ENCODE results near the gene DNAJC10. TPM values are rescaled to one million over a fixed set of nuclear protein-coding genes. Genes with fewer than 3 reads are reported as not detected.

The DNAJC10 gene
- total and polyA plus RNA-seq, 2 of the 4 experiments (the other 2 are of a cell fraction) = 34.6 to 53.2 TPM

- no peak for TF ChIP-seq RCOR1 (IDR thresholded peaks at IDR 0.05; ENCODE audit: insufficient replicate concordance, low read length)
Measured at GRCh38 chr2:182715892-182716649, at the start of gene DNAJC10 (continued).

- H3K23ac ChIP-seq (ENCODE audit: low read depth, low read length) = no peak overlapping the region
- H3K79me1 ChIP-seq (ENCODE audit: low read depth in 1 of 2, low read length in 2 of 2) = no peaks in the 10 kb centered on the region
- H3K56ac ChIP-seq (ENCODE audit: extremely low read depth, insufficient read depth, low read length) = no peak overlapping the region
- H2AK9ac ChIP-seq (replicated peaks; ENCODE audit: low read depth, low read length, poor library complexity) = no peak overlapping the region
- in situ Hi-C loops (cut with MboI; ENCODE audit: low sequenced_read_pairs) (loop anchor here (25.0 kb wide), 2 partner anchors 754 to 904 kb away; no protein-coding TSS in a partner anchor), intact Hi-C loops (cut with micrococcal nuclease) (loop anchor here (5.0 kb wide), 1 partner anchor 51 kb away; the partner anchor contains the start of gene DNAJC10), dilution Hi-C loops (cut with HindIII; ENCODE audit: low sequenced_read_pairs, unreplicated experiment) (loop anchor here (25.0 kb wide), 1 partner anchor 479 kb away; no protein-coding TSS in a partner anchor)
- no peak overlapping the region for H2AFZ ChIP-seq (replicated peaks; ENCODE audit: low read length, poor library complexity)
- H3K4me2 ChIP-seq (ENCODE audit: low read depth, low read length) = no peak overlapping the region
- H3K36me3 ChIP-seq (ENCODE audit: control insufficient read depth, insufficient read depth, low read length) = no peaks in the 10 kb centered on the region
- no peak overlapping the region for H3K9ac ChIP-seq (ENCODE audit: low read depth, low read length)
- no peak overlapping the region for H2AK5ac ChIP-seq (ENCODE audit: low read depth, low read length)
- H3K9me3 ChIP-seq (ENCODE audit: control insufficient read depth, insufficient read depth, low read length) = no peaks in the 10 kb centered on the region
- H3K4me3 ChIP-seq (ENCODE audit: insufficient read depth, low read depth, low read length) = no peak overlapping the region
- POLR2A ChIA-PET (ENCODE audit: unreplicated experiment) = no interaction called here
- no peak overlapping the region for H4K91ac ChIP-seq (ENCODE audit: insufficient read depth, low read depth, low read length)
- H3K14ac ChIP-seq (replicated peaks; ENCODE audit: low read depth, low read length) = no peak overlapping the region
- no peak overlapping the region for H4K5ac ChIP-seq (ENCODE audit: low read depth, low read length)
- H3K4me1 ChIP-seq (ENCODE audit: control insufficient read depth, insufficient read depth, low read length) = no peaks in the 10 kb centered on the region
- no peaks in the 10 kb centered on the region for H4K20me1 ChIP-seq (ENCODE audit: insufficient read depth, low read length)
- ATAC-seq (ENCODE audit: low read depth) (peak; percentile 63; the same call in 1 of the 2 replicates), DNase-seq (peak; percentile 46)
- CTCF ChIA-PET = interaction anchor here (0.5 to 1.6 kb wide), 9 partner anchors 9 to 1940 kb away, joined by 3 to 6 read pairs (median 4); no protein-coding TSS in a partner anchor
- no TSS peak for BruUV-seq (replicated peaks)
- no peak overlapping the region for H3K18ac ChIP-seq (ENCODE audit: low read depth, low read length)
- no peak overlapping the region for H3K27ac ChIP-seq (ENCODE audit: insufficient read depth, low read length)
- no peak overlapping the region for H2BK20ac ChIP-seq (ENCODE audit: low read depth, low read length)
- H3K4ac ChIP-seq (ENCODE audit: low read depth, low read length) = no peak overlapping the region
- H3K27me3 ChIP-seq (ENCODE audit: control insufficient read depth, insufficient read depth, low read length) = no peaks in the 10 kb centered on the region
- H3K9me1 ChIP-seq (ENCODE audit: insufficient read depth, low read length) = no peaks in the 10 kb centered on the region
- no CpG with 5 or more reads among the region's 1 CpG for WGBS, 2 experiments (ENCODE audit: extremely low coverage in 2 of 2, insufficient read length in 1 of 2)
- H2BK5ac ChIP-seq (ENCODE audit: low read depth, low read length, poor library complexity, severe bottlenecking) = no peak overlapping the region
- H2BK15ac ChIP-seq (ENCODE audit: low read depth, low read length) = no peak overlapping the region
- no peak overlapping the region for H2BK120ac ChIP-seq (ENCODE audit: low read depth, low read length)
- H4K8ac ChIP-seq (ENCODE audit: low read depth in 2 of 2, low read length in 2 of 2) = no peak overlapping the region
- TF ChIP-seq SMC3 (IDR thresholded peaks at IDR 0.05; ENCODE audit: low read depth, low read length) (peak; percentile 47), MAFK (IDR thresholded peaks at IDR 0.05; ENCODE audit: low read depth, low read length) (no peak), MXI1 (IDR thresholded peaks at IDR 0.05; ENCODE audit: borderline replicate concordance, low read depth, low read length) (no peak), NFE2L2 (IDR thresholded peaks at IDR 0.05; ENCODE audit: low read depth, low read length) (no peak), POLR2A (IDR thresholded peaks at IDR 0.05; ENCODE audit: low read depth, low read length) (no peak), FOS (IDR thresholded peaks at IDR 0.05; ENCODE audit: low read depth, low read length) (no peak), RAD21 (IDR thresholded peaks at IDR 0.05; ENCODE audit: low read length) (peak; percentile 41), MAZ (IDR thresholded peaks at IDR 0.05; ENCODE audit: borderline replicate concordance, low read depth, low read length) (no peak), RFX5 (IDR thresholded peaks at IDR 0.05; ENCODE audit: low read depth, low read length) (no peak), CHD1 (IDR thresholded peaks at IDR 0.05; ENCODE audit: low read depth, low read length) (no peak), CTCF (conservative IDR thresholded peaks at IDR 0.05; ENCODE audit: low read depth, low read length) (peak; percentile 44)
- TF ChIP-seq, protein P1, sequence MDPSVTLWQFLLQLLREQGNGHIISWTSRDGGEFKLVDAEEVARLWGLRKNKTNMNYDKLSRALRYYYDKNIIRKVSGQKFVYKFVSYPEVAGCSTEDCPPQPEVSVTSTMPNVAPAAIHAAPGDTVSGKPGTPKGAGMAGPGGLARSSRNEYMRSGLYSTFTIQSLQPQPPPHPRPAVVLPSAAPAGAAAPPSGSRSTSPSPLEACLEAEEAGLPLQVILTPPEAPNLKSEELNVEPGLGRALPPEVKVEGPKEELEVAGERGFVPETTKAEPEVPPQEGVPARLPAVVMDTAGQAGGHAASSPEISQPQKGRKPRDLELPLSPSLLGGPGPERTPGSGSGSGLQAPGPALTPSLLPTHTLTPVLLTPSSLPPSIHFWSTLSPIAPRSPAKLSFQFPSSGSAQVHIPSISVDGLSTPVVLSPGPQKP (IDR thresholded peaks at IDR 0.05; ENCODE audit: borderline replicate concordance, low read depth, low read length) = no peak
Measured at GRCh38 chr2:182666674-182667314, 49.3 kb upstream of the DNAJC10 start.
